ENCODE data around the gene WWOX.
A peak's percentile ranks its signal among the peaks of the same experiment; 100 is the strongest.

WWOX gene

DNA sequence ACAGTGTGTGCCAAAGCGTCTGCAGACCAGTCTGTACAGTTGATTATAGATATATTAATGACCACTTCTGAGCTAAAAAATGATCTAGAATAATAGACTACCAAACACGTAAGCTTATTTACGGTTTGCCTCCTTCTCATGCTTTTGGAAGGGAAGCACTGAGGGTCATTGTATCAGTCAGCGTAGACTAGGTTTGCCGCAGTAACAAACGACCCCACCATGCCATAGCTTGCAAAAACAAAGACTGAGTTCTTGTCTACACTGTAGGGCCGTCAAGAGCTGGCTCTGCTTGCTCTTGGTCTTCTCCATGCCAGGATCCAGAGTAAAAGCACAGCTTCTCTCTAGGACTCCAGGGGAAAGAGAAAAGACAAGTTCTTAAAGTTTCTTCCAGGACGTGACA, 820.4 kb downstream of the WWOX start:
- no peaks in the 10 kb centered on the region for H4K20me1 ChIP-seq (ENCODE audit: insufficient read depth, low read length)

GRCh38 chr16:78920621-78921020, 821.2 kb downstream of the WWOX start:
- Histone ChIP-seq H3K27ac (ENCODE audit: low read length) (no peak overlapping the region), H3K36me3 (replicated peaks; ENCODE audit: insufficient read depth, low read length) (no peaks in the 10 kb centered on the region), H3K4me3 (ENCODE audit: low read length) (no peak overlapping the region), H3K79me2 (ENCODE audit: low read length) (no peaks in the 10 kb centered on the region), H2AFZ (ENCODE audit: low read length) (no peak overlapping the region), H3K9ac (ENCODE audit: low read length) (no peak overlapping the region), H4K20me1 (ENCODE audit: insufficient read depth, low read length) (no peaks in the 10 kb centered on the region), H3K9me3 (replicated peaks; ENCODE audit: insufficient read depth, low read length) (no peaks in the 10 kb centered on the region), H3K27me3 (replicated peaks; ENCODE audit: insufficient read depth, low read length) (no peaks in the 10 kb centered on the region), H3K4me1 (ENCODE audit: low read length) (no peaks in the 10 kb centered on the region), H3F3A (ENCODE audit: insufficient read depth, low read length) (no peaks in the 10 kb centered on the region), H3K4me2 (ENCODE audit: low read depth, low read length) (no peak overlapping the region), H3K9me2 (replicated peaks; ENCODE audit: insufficient read depth, low read length) (no peaks in the 10 kb centered on the region)
- TF ChIP-seq EZH2 (optimal IDR thresholded peaks at IDR 0.05; ENCODE audit: low read depth, low read length) = no peak
- TF ChIP-seq, protein P1, sequence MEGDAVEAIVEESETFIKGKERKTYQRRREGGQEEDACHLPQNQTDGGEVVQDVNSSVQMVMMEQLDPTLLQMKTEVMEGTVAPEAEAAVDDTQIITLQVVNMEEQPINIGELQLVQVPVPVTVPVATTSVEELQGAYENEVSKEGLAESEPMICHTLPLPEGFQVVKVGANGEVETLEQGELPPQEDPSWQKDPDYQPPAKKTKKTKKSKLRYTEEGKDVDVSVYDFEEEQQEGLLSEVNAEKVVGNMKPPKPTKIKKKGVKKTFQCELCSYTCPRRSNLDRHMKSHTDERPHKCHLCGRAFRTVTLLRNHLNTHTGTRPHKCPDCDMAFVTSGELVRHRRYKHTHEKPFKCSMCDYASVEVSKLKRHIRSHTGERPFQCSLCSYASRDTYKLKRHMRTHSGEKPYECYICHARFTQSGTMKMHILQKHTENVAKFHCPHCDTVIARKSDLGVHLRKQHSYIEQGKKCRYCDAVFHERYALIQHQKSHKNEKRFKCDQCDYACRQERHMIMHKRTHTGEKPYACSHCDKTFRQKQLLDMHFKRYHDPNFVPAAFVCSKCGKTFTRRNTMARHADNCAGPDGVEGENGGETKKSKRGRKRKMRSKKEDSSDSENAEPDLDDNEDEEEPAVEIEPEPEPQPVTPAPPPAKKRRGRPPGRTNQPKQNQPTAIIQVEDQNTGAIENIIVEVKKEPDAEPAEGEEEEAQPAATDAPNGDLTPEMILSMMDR (IDR thresholded peaks at IDR 0.05; ENCODE audit: low read length) = no peak
- no peak for TF ChIP-seq EZH2phosphoT487 (IDR thresholded peaks at IDR 0.05; ENCODE audit: low read length)
- DNase-seq = no peak

More for the DNA sequence above, 820.4 kb downstream of the WWOX start:
- Histone ChIP-seq H3K27me3 (replicated peaks; ENCODE audit: insufficient read depth, low read length) (no peaks in the 10 kb centered on the region), H2AFZ (ENCODE audit: low read length) (no peak overlapping the region), H3K9ac (ENCODE audit: low read length) (no peak overlapping the region), H3K4me2 (ENCODE audit: low read depth, low read length) (no peak overlapping the region), H3K27ac (ENCODE audit: low read length) (no peak overlapping the region), H3K36me3 (replicated peaks; ENCODE audit: insufficient read depth, low read length) (no peaks in the 10 kb centered on the region), H3F3A (ENCODE audit: insufficient read depth, low read length) (no peaks in the 10 kb centered on the region), H3K4me1 (ENCODE audit: low read length) (no peaks in the 10 kb centered on the region; the same call in 1 of the 2 replicates), H3K4me3 (ENCODE audit: low read length) (no peak overlapping the region), H3K79me2 (ENCODE audit: low read length) (no peaks in the 10 kb centered on the region), H3K9me3 (replicated peaks; ENCODE audit: insufficient read depth, low read length) (no peaks in the 10 kb centered on the region), H3K9me2 (replicated peaks; ENCODE audit: insufficient read depth, low read length) (no peaks in the 10 kb centered on the region)
- TF ChIP-seq EZH2phosphoT487 (IDR thresholded peaks at IDR 0.05; ENCODE audit: low read length) (no peak), EZH2 (optimal IDR thresholded peaks at IDR 0.05; ENCODE audit: low read depth, low read length) (no peak)
- TF ChIP-seq, protein P1 (IDR thresholded peaks at IDR 0.05; ENCODE audit: low read length) = no peak
- DNase-seq = no peak

- H3K27me3 ChIP-seq (replicated peaks; ENCODE audit: insufficient read depth, low read length) = no peaks in the 10 kb centered on the region
- H3F3A ChIP-seq (ENCODE audit: insufficient read depth, low read length) = no peaks in the 10 kb centered on the region
- peak overlapping the region; percentile 36; the same call in 1 of the 2 replicates for H3K4me2 ChIP-seq (ENCODE audit: low read depth, low read length)
- H3K9ac ChIP-seq (ENCODE audit: low read length) = no peak overlapping the region
- H2AFZ ChIP-seq (ENCODE audit: low read length) = peak overlapping the region; percentile 80
- no peaks in the 10 kb centered on the region for H3K4me1 ChIP-seq (ENCODE audit: low read length)
- DNase-seq = peak; percentile 59
- no peaks in the 10 kb centered on the region for H4K20me1 ChIP-seq (ENCODE audit: insufficient read depth, low read length)
- H3K4me3 ChIP-seq (ENCODE audit: low read length) = no peak overlapping the region
- no peaks in the 10 kb centered on the region for H3K9me3 ChIP-seq (replicated peaks; ENCODE audit: insufficient read depth, low read length)
- H3K36me3 ChIP-seq (replicated peaks; ENCODE audit: insufficient read depth, low read length) = no peaks in the 10 kb centered on the region
- no peak overlapping the region for H3K27ac ChIP-seq (ENCODE audit: low read length)
- TF ChIP-seq EZH2 (optimal IDR thresholded peaks at IDR 0.05; ENCODE audit: low read depth, low read length) = no peak
- TF ChIP-seq EZH2phosphoT487 (IDR thresholded peaks at IDR 0.05; ENCODE audit: low read length) = no peak
- TF ChIP-seq, protein P1 (IDR thresholded peaks at IDR 0.05; ENCODE audit: low read length) = peak; percentile 62
- no peaks in the 10 kb centered on the region for H3K79me2 ChIP-seq (ENCODE audit: low read length)
- H3K9me2 ChIP-seq (replicated peaks; ENCODE audit: insufficient read depth, low read length) = no peaks in the 10 kb centered on the region
Observed at GRCh38 chr16:78925083-78925767, 825.8 kb downstream of the WWOX start.

Measured in MM.1S (cell line).